Dermis blood vessel endothelial cell (primary cell): ENCODE measurements around the gene ZNF358. TPM values are rescaled to one million over a fixed set of nuclear protein-coding genes. Genes with fewer than 3 reads are reported as not detected.

Experiments
- DNase-seq: peaks from one replicate; pipeline ENCODE4 v3.0.0; 2010
- total RNA-seq: library from RNA; depleted of rRNA; stranded (reverse); fragments of >200 nt; gene quantifications from 2 replicates; pipeline ENCODE4 v1.2.3, GENCODE V29; 2014

ZNF358 gene
- total RNA-seq, 1 donor from 2014 or later: 20.9 TPM

GRCh38 chr19:7520131-7521051 is 4.5 kb downstream of the ZNF358 start:
- no peak for DNase-seq

GRCh38 chr19:7521551-7522071 is 5.7 kb downstream of the ZNF358 start:
- no peak for DNase-seq

GRCh38 chr19:7522072-7522922 is 6.4 kb downstream of the ZNF358 start, which contains the start of gene MCOLN1:
TSS of gene MCOLN1 (plus strand) at chr19:7522624. CDS start at chr19:7522751, 127 bp downstream.
- peak; percentile 98 for DNase-seq

- peak; percentile 18 for DNase-seq
Measured at GRCh38 chr19:7522923-7523667, 7.2 kb downstream of the ZNF358 start.

GRCh38 chr19:7524523-7524922 is 8.6 kb downstream of the ZNF358 start:
- DNase-seq: no peak

- no peak for DNase-seq
Measured at GRCh38 chr19:7524992-7525739, 9.3 kb downstream of the ZNF358 start.

GRCh38 chr19:7526059-7526929 is 10.4 kb downstream of the ZNF358 start:
- no peak for DNase-seq

- DNase-seq: no peak
Measured at GRCh38 chr19:7527516-7528191, 11.8 kb downstream of the ZNF358 start.

GRCh38 chr19:7528192-7528519 is 12.3 kb downstream of the ZNF358 start:
- no peak for DNase-seq

GRCh38 chr19:7528522-7529245 is 12.8 kb downstream of the ZNF358 start:
- DNase-seq: no peak

- DNase-seq: no peak
Measured at GRCh38 chr19:7529246-7529600, 13.3 kb downstream of the ZNF358 start.

- DNase-seq: no peak
Measured at GRCh38 chr19:7529610-7530490, 13.9 kb downstream of the ZNF358 start.

GRCh38 chr19:7533281-7533885 is 17.5 kb downstream of the ZNF358 start:
- peak; percentile 70 for DNase-seq

- DNase-seq: peak; percentile 92
Measured at GRCh38 chr19:7533925-7534480, 18.1 kb downstream of the ZNF358 start.

- DNase-seq: peak; percentile 93
Measured at GRCh38 chr19:7534531-7535046, 18.7 kb downstream of the ZNF358 start.

GRCh38 chr19:7535047-7535997 is 19.4 kb downstream of the ZNF358 start, which contains the start of gene PNPLA6:
TSS of gene PNPLA6 (plus strand) at chr19:7535717. CDS start at chr19:7535789, 72 bp downstream.
- DNase-seq: peak; percentile 97
